Lower lobe of right lung (tissue), 2 donors: Measurements from ENCODE around the gene FXYD3. TPM values are rescaled to one million over a fixed set of nuclear protein-coding genes. Genes with fewer than 3 reads are reported as not detected.

Experiments
- ATAC-seq, 2 donors: fragments of 200-7000 bp; cut with Tn5 transposase; one replicate each; pipeline ENCODE4 v1.9.1; 2020 to 2022; ENCODE audit warnings: mild to moderate bottlenecking in 2 of 2, moderate library complexity in 2 of 2
- DNase-seq: peaks from one replicate; pipeline ENCODE4 v3.0.0-alpha.2; 2020
- H3K27ac ChIP-seq: fragments of 200-600 bp; one replicate; pipeline ENCODE4 v1.8.0; 2022
- H3K27me3 ChIP-seq: fragments of 200-600 bp; one replicate; pipeline ENCODE4 v1.8.0; 2022; ENCODE audit warnings: low read depth
- H3K36me3 ChIP-seq: fragments of 200-600 bp; one replicate; pipeline ENCODE4 v1.8.0; 2022; ENCODE audit warnings: mild to moderate bottlenecking
- H3K4me1 ChIP-seq: fragments of 200-600 bp; one replicate; pipeline ENCODE4 v1.8.0; 2022
- H3K4me3 ChIP-seq: fragments of 200-600 bp; one replicate; pipeline ENCODE4 v1.8.0; 2022; ENCODE audit warnings: mild to moderate bottlenecking
- H3K9me3 ChIP-seq: fragments of 200-600 bp; one replicate; pipeline ENCODE4 v1.8.0; 2022
- CTCF ChIP-seq: fragments of 200-600 bp; IDR thresholded peaks from one replicate; pipeline ENCODE4 v1.8.0; 2022; ENCODE audit warnings: antibody characterized with exemption, mild to moderate bottlenecking
- intact Hi-C: fragments of 100-400 bp; cut with DNase I; formaldehyde crosslinking; loops from one replicate; pipeline ENCODE4 v1.11.0; 2022
- total RNA-seq: library from RNA; stranded (reverse); fragmentation: NEBNext Ultra II Directional; extraction: Animal tissue kit (Norgen Biotek cat#: 25700); gene quantifications from one replicate; pipeline ENCODE4 v1.2.1, GENCODE V29; 2021
- donor health status: DM: no; HTN: yes; CAD: no; lungs with severe emphysema.

FXYD3 gene
- total RNA-seq, 1 donor from 2014 or later = 135 TPM

- Histone ChIP-seq H3K27ac (no peak overlapping the region), H3K4me3 (no peak overlapping the region), H3K9me3 (peaks cover 35% of the 10 kb centered on the region), H3K27me3 (no peaks in the 10 kb centered on the region), H3K4me1 (peaks cover 6% of the 10 kb centered on the region), H3K36me3 (peaks cover 63% of the 10 kb centered on the region)
- ATAC-seq (no peak), DNase-seq (no peak)
- intact Hi-C loops = no loop called here
- no peak for TF ChIP-seq CTCF
These were observed 49.8 kb downstream of the FXYD3 start for GRCh38 chr19:35165200-35166058.

- Histone ChIP-seq H3K27me3 (no peaks in the 10 kb centered on the region), H3K36me3 (peaks cover 55% of the 10 kb centered on the region), H3K27ac (peak overlapping the region; percentile 56), H3K9me3 (peaks cover 35% of the 10 kb centered on the region), H3K4me1 (peaks cover 7% of the 10 kb centered on the region), H3K4me3 (no peak overlapping the region)
- no peak for DNase-seq
- no peak for ATAC-seq
- no peak for TF ChIP-seq CTCF
- intact Hi-C loops = no loop called here
These were observed 50.8 kb downstream of the FXYD3 start for GRCh38 chr19:35166100-35167063.

- intact Hi-C loops = no loop called here
- no peak for TF ChIP-seq CTCF
- Histone ChIP-seq H3K4me3 (no peak overlapping the region), H3K4me1 (peaks cover 16% of the 10 kb centered on the region), H3K36me3 (peaks cover 44% of the 10 kb centered on the region), H3K9me3 (peaks cover 28% of the 10 kb centered on the region), H3K27me3 (no peaks in the 10 kb centered on the region), H3K27ac (peak overlapping the region; percentile 56)
- DNase-seq (no peak), ATAC-seq (no peak)
These were observed 51.9 kb downstream of the FXYD3 start for GRCh38 chr19:35167251-35168119.

GRCh38 chr19:35168196-35168595 lies 52.6 kb downstream of the FXYD3 start:
- Histone ChIP-seq H3K9me3 (peaks cover 25% of the 10 kb centered on the region), H3K27ac (no peak overlapping the region), H3K27me3 (no peaks in the 10 kb centered on the region), H3K4me3 (no peak overlapping the region), H3K4me1 (peaks cover 16% of the 10 kb centered on the region), H3K36me3 (peaks cover 40% of the 10 kb centered on the region)
- ATAC-seq = no peak
- TF ChIP-seq CTCF = no peak
- intact Hi-C loops = no loop called here
- DNase-seq = no peak
